ENCODE data around the gene A2ML1. TPM values are rescaled to one million over a fixed set of nuclear protein-coding genes. Genes with fewer than 3 reads are reported as not detected.
"Not testable (repeated sequence)": the region's sequence is repeated elsewhere in the genome, so short reads cannot be mapped to it uniquely, and the experiment has no call there.

A2ML1 gene
- total RNA-seq, 1 donor from 2014 or later = not detected

DNA sequence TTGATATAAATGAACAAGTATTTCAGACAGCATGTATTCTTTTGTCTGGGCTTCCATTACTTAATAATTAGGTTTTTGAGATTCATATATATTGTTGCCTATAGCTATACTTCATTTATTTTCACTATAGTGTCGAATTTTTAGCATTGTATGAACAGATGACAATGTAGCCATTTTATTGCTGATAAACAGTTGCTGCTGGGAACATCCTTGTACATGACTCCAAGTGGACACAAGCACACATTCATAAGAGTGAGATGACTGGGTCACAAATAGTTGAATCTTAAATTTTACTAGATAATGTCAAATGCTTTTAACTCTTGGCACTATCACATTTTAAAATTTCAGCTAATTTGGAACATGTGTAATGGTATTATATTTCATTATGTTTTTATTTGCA lies 72.6 kb downstream of the A2ML1 start:
- intact Hi-C loops (cut with DNase I) = loop anchor here (5.0 kb wide), 3 partner anchors 147 to 238 kb away; no protein-coding TSS in a partner anchor
- no peak for DNase-seq (ENCODE audit: low spot score)

GRCh38 chr12:8897081-8897480 lies 74.7 kb downstream of the A2ML1 start:
- intact Hi-C loops (cut with DNase I) = no loop called here
- no peak for DNase-seq (ENCODE audit: low spot score)

GRCh38 chr12:8899830-8900229 lies 77.4 kb downstream of the A2ML1 start:
- intact Hi-C loops (cut with DNase I) = no loop called here
- DNase-seq (ENCODE audit: low spot score) = no peak

DNA sequence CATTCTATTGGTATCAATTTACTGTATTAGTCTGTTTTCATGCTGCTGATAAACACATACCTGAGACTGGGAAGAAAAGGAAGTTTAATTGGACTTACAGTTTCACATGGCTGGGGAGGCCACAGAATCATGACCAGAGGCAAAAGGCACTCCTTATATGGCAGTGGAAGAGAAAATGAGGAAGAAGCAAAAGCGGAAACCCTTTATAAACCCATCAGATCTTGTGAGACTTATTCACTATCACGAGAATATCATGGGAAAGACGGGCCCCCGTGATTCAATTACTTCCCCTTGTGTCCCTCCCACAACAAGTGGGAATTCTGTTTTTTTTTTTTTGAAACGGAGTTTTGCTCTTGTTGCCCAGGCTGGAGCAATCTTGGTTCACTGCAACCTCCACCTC lies 80.3 kb downstream of the A2ML1 start:
- DNase-seq (ENCODE audit: low spot score); intact Hi-C loops (cut with DNase I): not testable (repeated sequence)

DNA sequence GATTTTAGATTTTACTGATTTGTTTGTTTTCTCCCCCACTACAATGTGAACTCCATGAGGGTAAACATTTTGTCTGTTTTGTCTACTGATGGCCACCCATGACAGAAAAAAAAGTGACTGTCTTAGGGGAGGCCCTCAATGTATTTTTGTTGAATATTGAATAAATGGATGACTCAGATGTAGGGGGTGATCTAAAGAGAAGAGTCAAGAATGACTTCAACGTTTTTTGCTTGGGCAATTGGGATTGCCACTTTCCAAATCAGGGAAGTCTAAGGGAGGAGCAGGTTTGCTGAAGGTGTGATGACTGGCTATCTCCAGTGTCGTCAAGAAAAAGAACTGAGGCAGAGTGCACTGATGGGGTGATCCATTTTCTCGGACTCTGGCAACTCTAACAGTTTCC lies 81.2 kb downstream of the A2ML1 start:
- no peak for DNase-seq (ENCODE audit: low spot score)
- intact Hi-C loops (cut with DNase I) = no loop called here

GRCh38 chr12:8904665-8905064 lies 82.2 kb downstream of the A2ML1 start:
- no peak for DNase-seq (ENCODE audit: low spot score)
- intact Hi-C loops (cut with DNase I) = no loop called here

- DNase-seq (ENCODE audit: low spot score) = no peak
- intact Hi-C loops (cut with DNase I) = no loop called here
Observed at GRCh38 chr12:8905546-8905945, 83.1 kb downstream of the A2ML1 start.

GRCh38 chr12:8906266-8907180 lies 84.1 kb downstream of the A2ML1 start:
- intact Hi-C loops (cut with DNase I) = no loop called here
- no peak for DNase-seq (ENCODE audit: low spot score)

- DNase-seq (ENCODE audit: low spot score) = no peak
- intact Hi-C loops (cut with DNase I) = no loop called here
Observed at GRCh38 chr12:8907513-8907912, 85.1 kb downstream of the A2ML1 start.

GRCh38 chr12:8909752-8910151 lies 87.3 kb downstream of the A2ML1 start:
- DNase-seq (ENCODE audit: low spot score) = no peak
- intact Hi-C loops (cut with DNase I) = loop anchor here (5.0 kb wide), 1 partner anchor 212 kb away; the partner anchor contains the start of gene RIMKLB

DNA sequence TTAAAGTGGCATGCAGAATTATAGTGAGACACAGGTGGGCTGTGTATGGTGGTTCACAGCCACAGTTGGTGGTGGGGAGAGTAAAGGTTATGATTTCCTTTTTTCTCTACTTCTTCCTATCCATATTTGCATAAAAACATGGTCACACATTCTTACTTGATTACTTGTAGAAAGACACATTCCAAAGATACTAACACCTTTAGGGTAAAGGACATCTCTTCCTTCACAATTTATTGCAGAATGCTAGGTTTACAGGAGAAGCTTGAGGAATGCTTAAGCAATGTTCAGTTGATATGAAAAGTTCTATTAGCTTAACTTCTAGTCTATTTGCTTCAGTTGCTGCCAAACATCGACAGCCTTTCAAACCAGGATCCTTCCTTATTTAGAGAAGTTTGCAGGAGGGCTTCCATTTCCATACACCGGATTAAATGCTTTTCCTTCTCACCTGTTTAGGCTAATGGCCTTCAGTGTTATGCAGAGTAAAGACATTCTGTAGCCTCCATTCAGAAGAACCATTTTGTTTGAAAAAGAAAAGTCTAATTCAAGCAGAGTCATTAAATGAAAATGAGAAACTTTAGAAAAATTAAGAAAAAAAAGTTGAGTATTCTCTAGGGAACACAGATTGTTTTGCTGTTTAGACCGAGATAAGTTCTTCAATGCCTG lies 89.3 kb downstream of the A2ML1 start:
- intact Hi-C loops (cut with DNase I) = loop anchor here (5.0 kb wide), 1 partner anchor 214 kb away; the partner anchor contains the start of gene RIMKLB
- no peak for DNase-seq (ENCODE audit: low spot score)

DNA sequence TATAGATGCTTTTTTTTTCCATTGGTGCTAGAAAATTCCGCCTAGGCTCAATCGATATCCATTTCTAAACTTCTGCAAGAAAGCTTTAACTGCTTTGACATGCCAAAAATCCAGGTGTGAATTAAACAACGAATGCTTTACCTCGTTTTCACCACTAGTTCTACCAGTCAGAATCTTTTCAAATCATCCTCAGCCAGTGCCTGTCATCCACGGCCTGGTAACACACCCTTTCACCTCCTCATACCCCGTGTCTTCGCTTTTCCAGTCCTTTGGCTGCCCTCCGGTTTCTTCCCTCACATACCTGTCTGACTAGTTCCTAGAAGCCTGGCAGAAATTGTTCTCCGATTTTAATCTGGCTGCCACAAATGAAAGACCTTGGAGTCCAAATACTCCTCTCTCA lies 90.5 kb downstream of the A2ML1 start:
- intact Hi-C loops (cut with DNase I) = loop anchor here (5.0 kb wide), 1 partner anchor 216 kb away; the partner anchor contains the start of gene RIMKLB

DNA sequence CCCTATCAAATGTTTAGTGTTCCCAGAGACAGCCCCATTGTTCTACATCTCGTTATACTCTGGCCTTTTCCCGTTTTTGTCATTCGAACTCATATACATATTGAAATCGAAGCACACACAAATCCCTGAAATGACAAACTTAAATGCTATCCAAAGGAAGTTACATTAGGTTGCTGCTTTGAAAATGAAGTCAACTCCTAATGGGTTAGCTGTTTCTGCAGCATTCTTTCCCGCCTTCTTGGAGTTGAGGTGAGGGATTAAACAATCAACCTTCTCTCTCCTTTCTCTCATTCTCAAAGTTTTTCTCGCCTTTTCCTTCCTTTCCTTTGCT lies 91.2 kb downstream of the A2ML1 start:
- no peak for DNase-seq (ENCODE audit: low spot score)
- intact Hi-C loops (cut with DNase I) = loop anchor here (2.0 to 5.0 kb wide), 2 partner anchors 35 to 216 kb away; partner anchors contain the start of genes M6PR and RIMKLB

More for the DNA sequence above, 90.5 kb downstream of the A2ML1 start:
- DNase-seq (ENCODE audit: low spot score) = no peak

DNA sequence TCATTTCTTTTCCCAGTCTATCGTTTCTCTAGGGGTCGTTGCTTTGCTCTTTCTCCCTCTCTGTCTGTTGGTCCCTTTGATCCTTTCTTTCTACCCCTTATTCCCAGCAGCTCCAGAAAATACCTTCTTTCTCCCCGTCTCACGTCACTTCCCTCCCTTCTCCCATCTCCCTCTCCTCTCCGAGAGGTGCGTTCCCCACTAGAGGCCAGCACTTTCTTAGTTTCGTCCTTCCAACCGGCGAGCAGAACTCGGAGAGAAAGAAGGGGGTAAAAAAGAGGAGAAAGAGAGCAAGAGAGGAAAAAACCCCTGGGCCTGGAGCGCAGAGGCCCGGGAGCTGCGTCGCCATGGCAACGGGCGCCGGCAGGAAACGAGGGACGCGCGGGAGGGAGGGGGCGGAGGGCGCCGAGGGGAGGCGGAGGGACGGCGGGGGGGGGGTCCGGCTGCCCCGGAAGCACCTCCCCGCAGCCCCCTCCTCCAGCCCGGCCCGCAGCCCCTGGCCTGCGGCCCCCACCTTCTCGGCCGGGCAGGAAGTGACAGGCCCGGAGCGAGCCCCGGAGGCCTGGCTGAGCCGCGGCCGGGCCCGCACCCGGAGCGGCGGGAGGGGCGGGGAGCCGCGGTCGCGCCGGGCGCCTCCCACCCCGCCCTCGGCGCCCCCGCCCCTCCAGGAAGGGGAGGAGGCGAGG lies 91.8 kb downstream of the A2ML1 start, which contains the start of gene PHC1:
TSS of gene PHC1 (plus strand) at position 477 of the 683 bp plus-strand sequence. CDS start 3,169 bp downstream, outside the sequence.
- intact Hi-C loops (cut with DNase I) = loop anchor here (2.0 to 5.0 kb wide), 2 partner anchors 35 to 217 kb away; partner anchors contain the start of genes M6PR and RIMKLB
- peak; percentile 89 for DNase-seq (ENCODE audit: low spot score)

- intact Hi-C loops (cut with DNase I) = loop anchor here (2.0 to 5.0 kb wide), 2 partner anchors 34 to 218 kb away; partner anchors contain the start of genes M6PR and RIMKLB
- DNase-seq (ENCODE audit: low spot score) = no peak
Observed at GRCh38 chr12:8914716-8915526, 92.5 kb downstream of the A2ML1 start.

- DNase-seq (ENCODE audit: low spot score) = no peak
- intact Hi-C loops (cut with DNase I) = no loop called here
Observed at GRCh38 chr12:8916154-8916553, 93.7 kb downstream of the A2ML1 start.

DNA sequence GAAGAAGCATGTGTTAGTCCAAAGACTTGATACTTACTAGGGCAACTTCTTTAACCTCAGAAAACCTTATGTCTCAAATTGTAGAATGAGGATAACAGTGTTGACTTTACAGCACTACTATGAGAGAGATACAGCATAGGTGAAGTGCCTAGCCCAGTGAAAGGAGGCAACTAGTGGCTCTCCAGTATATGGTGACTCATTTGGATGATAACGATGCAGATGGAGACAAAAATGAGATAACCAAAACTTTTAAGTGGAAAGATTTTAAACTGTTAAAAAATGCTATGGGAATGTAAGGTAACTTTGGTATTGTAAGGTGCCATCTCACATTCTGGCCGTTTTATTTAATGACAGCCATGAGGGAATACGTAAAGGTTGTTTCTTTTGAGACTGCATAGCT lies 94.6 kb downstream of the A2ML1 start:
- intact Hi-C loops (cut with DNase I) = no loop called here
- DNase-seq (ENCODE audit: low spot score) = no peak

- intact Hi-C loops (cut with DNase I) = no loop called here
- DNase-seq (ENCODE audit: low spot score) = no peak
Observed at GRCh38 chr12:8917751-8918150, 95.3 kb downstream of the A2ML1 start.

DNA sequence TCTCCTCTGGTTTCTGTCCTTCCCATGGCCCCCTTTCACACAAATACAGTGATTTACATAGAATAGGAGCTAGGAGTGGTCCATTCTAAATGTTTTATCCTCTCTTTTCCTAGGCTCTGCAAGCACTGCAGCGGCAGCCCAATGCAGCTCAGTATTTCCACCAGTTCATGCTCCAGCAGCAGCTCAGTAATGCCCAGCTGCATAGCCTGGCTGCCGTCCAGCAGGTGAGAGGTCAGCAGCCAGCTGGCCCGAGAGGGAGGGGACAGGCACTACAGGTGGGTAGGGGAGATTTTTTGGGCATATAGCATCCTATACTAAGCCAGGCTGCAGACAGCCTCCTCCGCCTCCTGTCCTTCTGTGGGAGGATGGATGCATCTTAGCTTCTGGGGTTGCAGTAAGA lies 97.2 kb downstream of the A2ML1 start:
- intact Hi-C loops (cut with DNase I) = not testable (repeated sequence)

More for the DNA sequence above, 97.2 kb downstream of the A2ML1 start:
- not testable (repeated sequence) for DNase-seq (ENCODE audit: low spot score)

Measured in cardiac septum (tissue), 1 donor.